Measurements from ENCODE around the gene ZC3H12D. TPM values are rescaled to one million over a fixed set of nuclear protein-coding genes. Genes with fewer than 3 reads are reported as not detected.
A peak's percentile ranks its signal among the peaks of the same experiment; 100 is the strongest.

The ZC3H12D gene
- total and polyA plus RNA-seq, 2 of the 13 experiments (the other 11 are each of a cell fraction or from before 2014, with no cell fraction given), result 1.2 to 2.7 TPM

GRCh38 chr6:149510793-149511512 lies 26.1 kb upstream of the ZC3H12D start (continued):
- TF ChIP-seq, protein P1, sequence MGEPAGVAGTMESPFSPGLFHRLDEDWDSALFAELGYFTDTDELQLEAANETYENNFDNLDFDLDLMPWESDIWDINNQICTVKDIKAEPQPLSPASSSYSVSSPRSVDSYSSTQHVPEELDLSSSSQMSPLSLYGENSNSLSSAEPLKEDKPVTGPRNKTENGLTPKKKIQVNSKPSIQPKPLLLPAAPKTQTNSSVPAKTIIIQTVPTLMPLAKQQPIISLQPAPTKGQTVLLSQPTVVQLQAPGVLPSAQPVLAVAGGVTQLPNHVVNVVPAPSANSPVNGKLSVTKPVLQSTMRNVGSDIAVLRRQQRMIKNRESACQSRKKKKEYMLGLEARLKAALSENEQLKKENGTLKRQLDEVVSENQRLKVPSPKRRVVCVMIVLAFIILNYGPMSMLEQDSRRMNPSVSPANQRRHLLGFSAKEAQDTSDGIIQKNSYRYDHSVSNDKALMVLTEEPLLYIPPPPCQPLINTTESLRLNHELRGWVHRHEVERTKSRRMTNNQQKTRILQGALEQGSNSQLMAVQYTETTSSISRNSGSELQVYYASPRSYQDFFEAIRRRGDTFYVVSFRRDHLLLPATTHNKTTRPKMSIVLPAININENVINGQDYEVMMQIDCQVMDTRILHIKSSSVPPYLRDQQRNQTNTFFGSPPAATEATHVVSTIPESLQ (CRISPR knock-in tag; conservative IDR thresholded peaks at IDR 0.05), result no peak
- peak; percentile 26; the same call in 1 of the 2 replicates for TF ChIP-seq GATAD2A (CRISPR knock-in tag; IDR thresholded peaks at IDR 0.05)
- TF ChIP-seq FUBP1 (CRISPR knock-in tag; IDR thresholded peaks at IDR 0.05; ENCODE audit: borderline replicate concordance), result no peak
- no peak for TF ChIP-seq ZNF556 (CRISPR knock-in tag; IDR thresholded peaks at IDR 0.05; ENCODE audit: borderline replicate concordance)
- peak; percentile 3; the same call in 1 of the 2 replicates for TF ChIP-seq ZNF770 (CRISPR knock-in tag; IDR thresholded peaks at IDR 0.05)
- no peak for TF ChIP-seq ZMYM3 (CRISPR knock-in tag; IDR thresholded peaks at IDR 0.05)
- no peak for TF ChIP-seq ZNF275 (CRISPR knock-in tag; IDR thresholded peaks at IDR 0.05; ENCODE audit: borderline replicate concordance)
- no peak for TF ChIP-seq RARG (CRISPR knock-in tag; IDR thresholded peaks at IDR 0.05; ENCODE audit: low read depth)
- no peak for TF ChIP-seq ERF (CRISPR knock-in tag; IDR thresholded peaks at IDR 0.05)
- TF ChIP-seq E2F5 (CRISPR knock-in tag; conservative IDR thresholded peaks at IDR 0.05), result no peak
- no peak for TF ChIP-seq POLR2AphosphoS5 (IDR thresholded peaks at IDR 0.05; ENCODE audit: low read depth, low read length)
- no peak for TF ChIP-seq NFE2 (CRISPR knock-in tag; IDR thresholded peaks at IDR 0.05)
- TF ChIP-seq, protein P2, sequence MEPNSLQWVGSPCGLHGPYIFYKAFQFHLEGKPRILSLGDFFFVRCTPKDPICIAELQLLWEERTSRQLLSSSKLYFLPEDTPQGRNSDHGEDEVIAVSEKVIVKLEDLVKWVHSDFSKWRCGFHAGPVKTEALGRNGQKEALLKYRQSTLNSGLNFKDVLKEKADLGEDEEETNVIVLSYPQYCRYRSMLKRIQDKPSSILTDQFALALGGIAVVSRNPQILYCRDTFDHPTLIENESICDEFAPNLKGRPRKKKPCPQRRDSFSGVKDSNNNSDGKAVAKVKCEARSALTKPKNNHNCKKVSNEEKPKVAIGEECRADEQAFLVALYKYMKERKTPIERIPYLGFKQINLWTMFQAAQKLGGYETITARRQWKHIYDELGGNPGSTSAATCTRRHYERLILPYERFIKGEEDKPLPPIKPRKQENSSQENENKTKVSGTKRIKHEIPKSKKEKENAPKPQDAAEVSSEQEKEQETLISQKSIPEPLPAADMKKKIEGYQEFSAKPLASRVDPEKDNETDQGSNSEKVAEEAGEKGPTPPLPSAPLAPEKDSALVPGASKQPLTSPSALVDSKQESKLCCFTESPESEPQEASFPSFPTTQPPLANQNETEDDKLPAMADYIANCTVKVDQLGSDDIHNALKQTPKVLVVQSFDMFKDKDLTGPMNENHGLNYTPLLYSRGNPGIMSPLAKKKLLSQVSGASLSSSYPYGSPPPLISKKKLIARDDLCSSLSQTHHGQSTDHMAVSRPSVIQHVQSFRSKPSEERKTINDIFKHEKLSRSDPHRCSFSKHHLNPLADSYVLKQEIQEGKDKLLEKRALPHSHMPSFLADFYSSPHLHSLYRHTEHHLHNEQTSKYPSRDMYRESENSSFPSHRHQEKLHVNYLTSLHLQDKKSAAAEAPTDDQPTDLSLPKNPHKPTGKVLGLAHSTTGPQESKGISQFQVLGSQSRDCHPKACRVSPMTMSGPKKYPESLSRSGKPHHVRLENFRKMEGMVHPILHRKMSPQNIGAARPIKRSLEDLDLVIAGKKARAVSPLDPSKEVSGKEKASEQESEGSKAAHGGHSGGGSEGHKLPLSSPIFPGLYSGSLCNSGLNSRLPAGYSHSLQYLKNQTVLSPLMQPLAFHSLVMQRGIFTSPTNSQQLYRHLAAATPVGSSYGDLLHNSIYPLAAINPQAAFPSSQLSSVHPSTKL (CRISPR knock-in tag; IDR thresholded peaks at IDR 0.05), result peak; percentile 44; the same call in 1 of the 2 replicates
- TF ChIP-seq, protein P3, sequence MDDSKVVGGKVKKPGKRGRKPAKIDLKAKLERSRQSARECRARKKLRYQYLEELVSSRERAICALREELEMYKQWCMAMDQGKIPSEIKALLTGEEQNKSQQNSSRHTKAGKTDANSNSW (CRISPR knock-in tag; IDR thresholded peaks at IDR 0.05; ENCODE audit: borderline replicate concordance), result no peak
- no peak for TF ChIP-seq WIZ (CRISPR knock-in tag; IDR thresholded peaks at IDR 0.05)
- no peak for TF ChIP-seq ZBTB3 (CRISPR knock-in tag; IDR thresholded peaks at IDR 0.05; ENCODE audit: borderline replicate concordance, low read depth)

Data from HepG2 (cell line).